GM23338 (cell line): ENCODE results near the gene SERINC4.

ENCODE experiments used
- CREB1 ChIP-seq: fragments of 250-450 bp; sonication (Bioruptor Pico); IDR thresholded peaks from 2 replicates; pipeline ENCODE4 v1.5.0; 2020; ENCODE audit warnings: low read depth, mild to moderate bottlenecking, moderate library complexity
- EZH2 ChIP-seq: fragments of 200-600 bp; sonication (generic); IDR thresholded peaks from one replicate; pipeline ENCODE4 v1.8.0; 2017; ENCODE audit warnings: antibody characterized with exemption, mild to moderate bottlenecking, low read depth; ENCODE audit not compliant: unreplicated experiment
- EZH2phosphoT487 ChIP-seq: fragments of 200-600 bp; sonication (generic); IDR thresholded peaks from one replicate; pipeline ENCODE4 v1.8.1; 2018; ENCODE audit warnings: antibody characterized with exemption; ENCODE audit not compliant: unreplicated experiment
- JUNB ChIP-seq: IDR thresholded peaks from one replicate; pipeline ENCODE4 v1.6.1; 2016; ENCODE audit warnings: antibody characterized with exemption; ENCODE audit not compliant: unreplicated experiment
- NANOG ChIP-seq: IDR thresholded peaks from 2 replicates; pipeline ENCODE4 v1.6.1; 2016; ENCODE audit warnings: antibody characterized with exemption, borderline replicate concordance
- POLR2AphosphoS5 ChIP-seq: IDR thresholded peaks from 2 replicates; pipeline ENCODE4 v1.6.1; 2016; ENCODE audit warnings: antibody characterized with exemption, low read depth
- STAT1 ChIP-seq: IDR thresholded peaks from one replicate; pipeline ENCODE4 v1.6.1; 2016; ENCODE audit warnings: antibody characterized with exemption; ENCODE audit not compliant: unreplicated experiment
- ZNF114 ChIP-seq: fragments of 250-450 bp; sonication (Bioruptor Pico); IDR thresholded peaks from 2 replicates; pipeline ENCODE4 v1.5.0; 2020; ENCODE audit warnings: mild to moderate bottlenecking, moderate library complexity
- ZNF331 ChIP-seq: fragments of 250-450 bp; sonication (Bioruptor Pico); IDR thresholded peaks from 2 replicates; pipeline ENCODE4 v1.5.0; 2020; ENCODE audit warnings: low read depth, mild to moderate bottlenecking, moderate library complexity
- TF ChIP-seq, protein P1 (sequence below), 2 experiments: fragments of 200-600 bp in 1 of 2; sonication (generic) in 1 of 2; conservative IDR thresholded peaks; 2 replicates each; pipeline versions ENCODE4 v1.5.1 to v1.6.1; 2016 to 2017; ENCODE audit warnings: antibody characterized with exemption in 2 of 2, low read depth in 2 of 2, mild to moderate bottlenecking in 2 of 2, moderate library complexity in 1 of 2
- TF ChIP-seq, protein P2 (sequence below): IDR thresholded peaks from one replicate; pipeline ENCODE4 v1.6.1; 2018; ENCODE audit warnings: antibody characterized with exemption; ENCODE audit not compliant: unreplicated experiment
- TF ChIP-seq, protein P3 (sequence below): IDR thresholded peaks from 2 replicates; pipeline ENCODE4 v1.6.1; 2016; ENCODE audit warnings: antibody characterized with exemption
- TF ChIP-seq, protein P4 (sequence below): fragments of 250-450 bp; sonication (Bioruptor Pico); IDR thresholded peaks from 2 replicates; pipeline ENCODE4 v1.5.0; 2020; ENCODE audit warnings: mild to moderate bottlenecking, moderate library complexity

DNA sequence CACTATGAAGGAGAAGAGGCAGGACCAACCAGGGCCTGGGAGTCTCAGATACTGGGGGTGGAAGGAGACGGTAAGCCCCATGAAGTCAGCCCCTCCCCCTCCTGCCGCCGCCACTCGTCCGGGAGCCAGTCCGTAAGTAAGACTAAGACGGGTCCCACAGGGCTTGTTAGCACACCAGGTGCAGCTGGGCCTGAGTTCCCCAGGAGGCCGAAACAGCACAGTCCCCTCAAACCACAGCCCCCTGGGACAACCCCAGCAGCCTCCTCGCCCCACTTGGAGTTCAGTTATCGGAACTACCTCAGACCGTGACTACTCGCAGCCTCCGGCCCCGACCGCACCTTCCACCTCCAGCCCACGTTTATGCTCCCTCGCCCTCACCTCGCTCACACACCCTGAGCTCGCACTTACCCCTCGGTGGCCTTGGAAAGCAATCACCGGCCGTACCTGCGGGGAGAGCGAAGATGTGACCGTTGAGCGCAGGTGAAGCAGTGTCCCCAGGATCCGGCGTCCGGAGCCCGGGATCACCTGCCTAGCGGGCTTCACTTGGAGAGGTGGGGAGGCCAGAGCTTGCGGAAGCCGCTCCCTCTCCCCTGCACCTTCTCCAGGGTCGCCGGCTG lies 23.8 kb downstream of the SERINC4 start:
- TF ChIP-seq, protein P1, sequence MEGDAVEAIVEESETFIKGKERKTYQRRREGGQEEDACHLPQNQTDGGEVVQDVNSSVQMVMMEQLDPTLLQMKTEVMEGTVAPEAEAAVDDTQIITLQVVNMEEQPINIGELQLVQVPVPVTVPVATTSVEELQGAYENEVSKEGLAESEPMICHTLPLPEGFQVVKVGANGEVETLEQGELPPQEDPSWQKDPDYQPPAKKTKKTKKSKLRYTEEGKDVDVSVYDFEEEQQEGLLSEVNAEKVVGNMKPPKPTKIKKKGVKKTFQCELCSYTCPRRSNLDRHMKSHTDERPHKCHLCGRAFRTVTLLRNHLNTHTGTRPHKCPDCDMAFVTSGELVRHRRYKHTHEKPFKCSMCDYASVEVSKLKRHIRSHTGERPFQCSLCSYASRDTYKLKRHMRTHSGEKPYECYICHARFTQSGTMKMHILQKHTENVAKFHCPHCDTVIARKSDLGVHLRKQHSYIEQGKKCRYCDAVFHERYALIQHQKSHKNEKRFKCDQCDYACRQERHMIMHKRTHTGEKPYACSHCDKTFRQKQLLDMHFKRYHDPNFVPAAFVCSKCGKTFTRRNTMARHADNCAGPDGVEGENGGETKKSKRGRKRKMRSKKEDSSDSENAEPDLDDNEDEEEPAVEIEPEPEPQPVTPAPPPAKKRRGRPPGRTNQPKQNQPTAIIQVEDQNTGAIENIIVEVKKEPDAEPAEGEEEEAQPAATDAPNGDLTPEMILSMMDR (conservative IDR thresholded peaks at IDR 0.05; ENCODE audit: low read depth in 2 of 2) = no peak
- TF ChIP-seq POLR2AphosphoS5 (0 out of 2 replicates have a peak, but pooled peaks have one; percentile 6), EZH2phosphoT487 (no peak), JUNB (no peak), EZH2 (no peak), ZNF331 (CRISPR knock-in tag) (no peak), STAT1 (no peak), NANOG (no peak), CREB1 (CRISPR knock-in tag) (no peak), ZNF114 (CRISPR knock-in tag) (no peak)
- TF ChIP-seq, protein P2, sequence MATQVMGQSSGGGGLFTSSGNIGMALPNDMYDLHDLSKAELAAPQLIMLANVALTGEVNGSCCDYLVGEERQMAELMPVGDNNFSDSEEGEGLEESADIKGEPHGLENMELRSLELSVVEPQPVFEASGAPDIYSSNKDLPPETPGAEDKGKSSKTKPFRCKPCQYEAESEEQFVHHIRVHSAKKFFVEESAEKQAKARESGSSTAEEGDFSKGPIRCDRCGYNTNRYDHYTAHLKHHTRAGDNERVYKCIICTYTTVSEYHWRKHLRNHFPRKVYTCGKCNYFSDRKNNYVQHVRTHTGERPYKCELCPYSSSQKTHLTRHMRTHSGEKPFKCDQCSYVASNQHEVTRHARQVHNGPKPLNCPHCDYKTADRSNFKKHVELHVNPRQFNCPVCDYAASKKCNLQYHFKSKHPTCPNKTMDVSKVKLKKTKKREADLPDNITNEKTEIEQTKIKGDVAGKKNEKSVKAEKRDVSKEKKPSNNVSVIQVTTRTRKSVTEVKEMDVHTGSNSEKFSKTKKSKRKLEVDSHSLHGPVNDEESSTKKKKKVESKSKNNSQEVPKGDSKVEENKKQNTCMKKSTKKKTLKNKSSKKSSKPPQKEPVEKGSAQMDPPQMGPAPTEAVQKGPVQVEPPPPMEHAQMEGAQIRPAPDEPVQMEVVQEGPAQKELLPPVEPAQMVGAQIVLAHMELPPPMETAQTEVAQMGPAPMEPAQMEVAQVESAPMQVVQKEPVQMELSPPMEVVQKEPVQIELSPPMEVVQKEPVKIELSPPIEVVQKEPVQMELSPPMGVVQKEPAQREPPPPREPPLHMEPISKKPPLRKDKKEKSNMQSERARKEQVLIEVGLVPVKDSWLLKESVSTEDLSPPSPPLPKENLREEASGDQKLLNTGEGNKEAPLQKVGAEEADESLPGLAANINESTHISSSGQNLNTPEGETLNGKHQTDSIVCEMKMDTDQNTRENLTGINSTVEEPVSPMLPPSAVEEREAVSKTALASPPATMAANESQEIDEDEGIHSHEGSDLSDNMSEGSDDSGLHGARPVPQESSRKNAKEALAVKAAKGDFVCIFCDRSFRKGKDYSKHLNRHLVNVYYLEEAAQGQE = no peak
- TF ChIP-seq, protein P3, sequence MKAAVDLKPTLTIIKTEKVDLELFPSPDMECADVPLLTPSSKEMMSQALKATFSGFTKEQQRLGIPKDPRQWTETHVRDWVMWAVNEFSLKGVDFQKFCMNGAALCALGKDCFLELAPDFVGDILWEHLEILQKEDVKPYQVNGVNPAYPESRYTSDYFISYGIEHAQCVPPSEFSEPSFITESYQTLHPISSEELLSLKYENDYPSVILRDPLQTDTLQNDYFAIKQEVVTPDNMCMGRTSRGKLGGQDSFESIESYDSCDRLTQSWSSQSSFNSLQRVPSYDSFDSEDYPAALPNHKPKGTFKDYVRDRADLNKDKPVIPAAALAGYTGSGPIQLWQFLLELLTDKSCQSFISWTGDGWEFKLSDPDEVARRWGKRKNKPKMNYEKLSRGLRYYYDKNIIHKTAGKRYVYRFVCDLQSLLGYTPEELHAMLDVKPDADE = no peak
- TF ChIP-seq, protein P4, sequence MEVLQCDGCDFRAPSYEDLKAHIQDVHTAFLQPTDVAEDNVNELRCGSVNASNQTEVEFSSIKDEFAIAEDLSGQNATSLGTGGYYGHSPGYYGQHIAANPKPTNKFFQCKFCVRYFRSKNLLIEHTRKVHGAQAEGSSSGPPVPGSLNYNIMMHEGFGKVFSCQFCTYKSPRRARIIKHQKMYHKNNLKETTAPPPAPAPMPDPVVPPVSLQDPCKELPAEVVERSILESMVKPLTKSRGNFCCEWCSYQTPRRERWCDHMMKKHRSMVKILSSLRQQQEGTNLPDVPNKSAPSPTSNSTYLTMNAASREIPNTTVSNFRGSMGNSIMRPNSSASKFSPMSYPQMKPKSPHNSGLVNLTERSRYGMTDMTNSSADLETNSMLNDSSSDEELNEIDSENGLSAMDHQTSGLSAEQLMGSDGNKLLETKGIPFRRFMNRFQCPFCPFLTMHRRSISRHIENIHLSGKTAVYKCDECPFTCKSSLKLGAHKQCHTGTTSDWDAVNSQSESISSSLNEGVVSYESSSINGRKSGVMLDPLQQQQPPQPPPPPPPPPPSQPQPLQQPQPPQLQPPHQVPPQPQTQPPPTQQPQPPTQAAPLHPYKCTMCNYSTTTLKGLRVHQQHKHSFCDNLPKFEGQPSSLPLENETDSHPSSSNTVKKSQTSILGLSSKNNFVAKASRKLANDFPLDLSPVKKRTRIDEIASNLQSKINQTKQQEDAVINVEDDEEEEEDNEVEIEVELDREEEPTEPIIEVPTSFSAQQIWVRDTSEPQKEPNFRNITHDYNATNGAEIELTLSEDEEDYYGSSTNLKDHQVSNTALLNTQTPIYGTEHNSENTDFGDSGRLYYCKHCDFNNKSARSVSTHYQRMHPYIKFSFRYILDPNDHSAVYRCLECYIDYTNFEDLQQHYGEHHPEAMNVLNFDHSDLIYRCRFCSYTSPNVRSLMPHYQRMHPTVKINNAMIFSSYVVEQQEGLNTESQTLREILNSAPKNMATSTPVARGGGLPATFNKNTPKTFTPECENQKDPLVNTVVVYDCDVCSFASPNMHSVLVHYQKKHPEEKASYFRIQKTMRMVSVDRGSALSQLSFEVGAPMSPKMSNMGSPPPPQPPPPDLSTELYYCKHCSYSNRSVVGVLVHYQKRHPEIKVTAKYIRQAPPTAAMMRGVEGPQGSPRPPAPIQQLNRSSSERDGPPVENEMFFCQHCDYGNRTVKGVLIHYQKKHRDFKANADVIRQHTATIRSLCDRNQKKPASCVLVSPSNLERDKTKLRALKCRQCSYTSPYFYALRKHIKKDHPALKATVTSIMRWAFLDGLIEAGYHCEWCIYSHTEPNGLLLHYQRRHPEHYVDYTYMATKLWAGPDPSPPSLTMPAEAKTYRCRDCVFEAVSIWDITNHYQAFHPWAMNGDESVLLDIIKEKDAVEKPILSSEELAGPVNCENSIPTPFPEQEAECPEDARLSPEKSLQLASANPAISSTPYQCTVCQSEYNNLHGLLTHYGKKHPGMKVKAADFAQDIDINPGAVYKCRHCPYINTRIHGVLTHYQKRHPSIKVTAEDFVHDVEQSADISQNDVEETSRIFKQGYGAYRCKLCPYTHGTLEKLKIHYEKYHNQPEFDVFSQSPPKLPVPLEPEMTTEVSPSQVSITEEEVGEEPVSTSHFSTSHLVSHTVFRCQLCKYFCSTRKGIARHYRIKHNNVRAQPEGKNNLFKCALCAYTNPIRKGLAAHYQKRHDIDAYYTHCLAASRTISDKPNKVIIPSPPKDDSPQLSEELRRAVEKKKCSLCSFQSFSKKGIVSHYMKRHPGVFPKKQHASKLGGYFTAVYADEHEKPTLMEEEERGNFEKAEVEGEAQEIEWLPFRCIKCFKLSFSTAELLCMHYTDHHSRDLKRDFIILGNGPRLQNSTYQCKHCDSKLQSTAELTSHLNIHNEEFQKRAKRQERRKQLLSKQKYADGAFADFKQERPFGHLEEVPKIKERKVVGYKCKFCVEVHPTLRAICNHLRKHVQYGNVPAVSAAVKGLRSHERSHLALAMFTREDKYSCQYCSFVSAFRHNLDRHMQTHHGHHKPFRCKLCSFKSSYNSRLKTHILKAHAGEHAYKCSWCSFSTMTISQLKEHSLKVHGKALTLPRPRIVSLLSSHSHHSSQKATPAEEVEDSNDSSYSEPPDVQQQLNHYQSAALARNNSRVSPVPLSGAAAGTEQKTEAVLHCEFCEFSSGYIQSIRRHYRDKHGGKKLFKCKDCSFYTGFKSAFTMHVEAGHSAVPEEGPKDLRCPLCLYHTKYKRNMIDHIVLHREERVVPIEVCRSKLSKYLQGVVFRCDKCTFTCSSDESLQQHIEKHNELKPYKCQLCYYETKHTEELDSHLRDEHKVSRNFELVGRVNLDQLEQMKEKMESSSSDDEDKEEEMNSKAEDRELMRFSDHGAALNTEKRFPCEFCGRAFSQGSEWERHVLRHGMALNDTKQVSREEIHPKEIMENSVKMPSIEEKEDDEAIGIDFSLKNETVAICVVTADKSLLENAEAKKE = no peak
